GM12891 (cell line): ENCODE data around the gene CDCP1.

ENCODE experiments used
- PAX5 ChIP-seq: IDR thresholded peaks from 2 replicates; pipeline ENCODE4 v1.6.1; 2011; ENCODE audit warnings: low read length, moderate library complexity, mild to moderate bottlenecking; ENCODE audit not compliant: insufficient read depth, severe bottlenecking
- POLR2A ChIP-seq: IDR thresholded peaks from 2 replicates; pipeline ENCODE4 v1.6.1; 2011; ENCODE audit warnings: low read depth, low read length, control low read depth
- POLR2AphosphoS5 ChIP-seq: IDR thresholded peaks from 2 replicates; pipeline ENCODE4 v1.6.1; 2011; ENCODE audit warnings: low read depth, low read length, control low read depth
- TAF1 ChIP-seq: IDR thresholded peaks from 2 replicates; pipeline ENCODE4 v1.6.1; 2011; ENCODE audit warnings: low read depth, low read length, control low read depth

DNA sequence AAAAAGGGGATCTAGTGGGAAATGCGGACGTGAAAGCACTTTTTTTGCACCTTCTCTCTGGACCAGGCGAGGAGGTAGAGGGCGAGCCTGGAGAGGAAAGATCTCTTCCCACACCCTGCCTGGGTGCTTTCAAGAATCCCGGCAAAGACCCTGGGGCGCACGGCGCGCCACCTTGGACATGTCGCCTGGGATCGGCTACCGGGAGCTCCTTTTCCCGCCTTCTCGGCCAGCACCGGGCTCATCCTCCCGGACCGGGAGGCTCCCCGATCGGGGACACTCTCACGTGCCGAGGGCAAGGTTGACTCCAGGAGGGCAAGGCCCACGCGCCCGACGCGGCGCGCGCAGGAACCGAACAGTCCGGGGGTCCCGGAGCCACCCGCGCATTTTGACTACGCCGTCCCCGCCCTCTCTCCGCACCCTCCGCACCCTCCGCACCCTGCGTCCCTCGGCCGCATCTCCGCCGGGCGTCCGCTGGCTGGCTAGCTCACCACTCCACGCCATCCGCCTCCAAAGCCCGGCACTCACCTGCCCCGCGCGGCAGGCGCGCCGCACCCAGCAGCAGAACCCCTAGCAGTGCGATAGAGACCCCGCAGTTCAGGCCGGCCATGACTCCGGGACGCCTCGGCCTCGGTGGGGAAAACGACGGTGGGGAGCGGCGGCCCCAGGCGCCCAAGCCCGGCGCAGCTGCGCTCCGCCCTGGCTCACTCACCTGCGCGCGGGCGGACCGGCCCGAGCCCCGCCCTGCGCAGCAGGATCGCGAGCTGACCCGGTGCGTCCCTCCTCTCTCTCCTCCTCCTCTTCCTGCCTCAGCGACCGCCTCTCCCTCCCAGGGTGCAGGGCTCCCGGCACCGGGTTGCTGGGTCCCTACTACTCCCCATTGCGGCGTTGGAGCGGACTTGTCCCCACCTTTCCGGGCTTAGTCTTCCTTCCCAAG is at the start of gene CDCP1:
- TF ChIP-seq POLR2AphosphoS5 = no peak
- TF ChIP-seq POLR2A = no peak
- TF ChIP-seq TAF1 = no peak
- TF ChIP-seq PAX5 = no peak
